ENCODE data around the gene MCC. TPM values are rescaled to one million over a fixed set of nuclear protein-coding genes. Genes with fewer than 3 reads are reported as not detected.

The MCC gene
- total RNA-seq, 1 donor from 2014 or later = 2.5 TPM

- H3K4me3 Mint-ChIP-seq = no peak overlapping the region
- Histone ChIP-seq H3K27ac (no peak overlapping the region), H3K4me1 (no peaks in the 10 kb centered on the region), H3K36me3 (no peaks in the 10 kb centered on the region), H3K4me3 (no peak overlapping the region), H3K27me3 (no peaks in the 10 kb centered on the region), H3K4me2 (no peak overlapping the region), H2AFZ (replicated peaks) (no peak overlapping the region), H3K9ac (no peak overlapping the region), H3K79me2 (ENCODE audit: low read depth) (no peaks in the 10 kb centered on the region), H3F3A (ENCODE audit: low read depth) (no peaks in the 10 kb centered on the region), H4K20me1 (ENCODE audit: low read depth) (no peaks in the 10 kb centered on the region), H3K9me3 (ENCODE audit: low read depth) (no peaks in the 10 kb centered on the region)
- TF ChIP-seq EZH2 (IDR thresholded peaks at IDR 0.05) (no peak), CTCF (IDR thresholded peaks at IDR 0.05) (no peak), EZH2phosphoT487 (IDR thresholded peaks at IDR 0.05) (no peak)
- H3K4me1 Mint-ChIP-seq = peaks cover 21% of the 10 kb centered on the region
- DNase-seq (ENCODE audit: low spot score) = no peak
- peaks cover 7% of the 10 kb centered on the region for H3K27me3 Mint-ChIP-seq (ENCODE audit: insufficient read depth, low read depth)
- H3K9me3 Mint-ChIP-seq = no peaks in the 10 kb centered on the region
- no peak overlapping the region for H3K27ac Mint-ChIP-seq
- H3K36me3 Mint-ChIP-seq = no peaks in the 10 kb centered on the region
Observed at GRCh38 chr5:113236536-113237288, 251.5 kb downstream of the MCC start.

DNA sequence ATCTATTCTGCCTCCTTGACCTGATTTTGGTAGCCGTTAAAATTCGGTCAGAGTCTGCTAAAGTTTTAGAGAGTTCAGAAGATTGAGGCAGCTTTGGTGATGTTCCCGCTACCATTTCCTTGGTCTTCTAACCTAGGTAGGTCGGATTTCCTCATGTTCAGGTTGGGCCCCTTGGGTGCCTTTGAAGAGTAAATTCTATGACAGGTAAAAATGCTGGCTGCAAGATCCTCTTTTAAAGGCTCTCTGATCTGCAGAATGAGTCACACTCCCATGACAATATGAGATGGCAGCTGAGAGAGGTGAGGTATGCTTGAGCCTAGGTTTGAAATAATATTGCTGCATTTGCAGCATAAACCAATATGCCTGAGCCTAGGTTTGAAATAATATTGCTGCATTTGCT is 252.4 kb downstream of the MCC start:
- H2AFZ ChIP-seq (replicated peaks) = no peak overlapping the region
- TF ChIP-seq CTCF (IDR thresholded peaks at IDR 0.05) = no peak
- no peak for TF ChIP-seq EZH2 (IDR thresholded peaks at IDR 0.05)
- TF ChIP-seq EZH2phosphoT487 (IDR thresholded peaks at IDR 0.05) = no peak
- H3K27ac ChIP-seq = no peak overlapping the region
- no peaks in the 10 kb centered on the region for H3K9me3 ChIP-seq (ENCODE audit: low read depth)
- Mint-ChIP-seq H3K4me1 (peaks cover 21% of the 10 kb centered on the region), H3K27me3 (ENCODE audit: insufficient read depth, low read depth) (peaks cover 7% of the 10 kb centered on the region), H3K4me3 (no peak overlapping the region), H3K36me3 (no peaks in the 10 kb centered on the region), H3K27ac (no peak overlapping the region), H3K9me3 (no peaks in the 10 kb centered on the region)
- no peak overlapping the region for H3K4me3 ChIP-seq
- H3K36me3 ChIP-seq = no peaks in the 10 kb centered on the region
- no peaks in the 10 kb centered on the region for H3K79me2 ChIP-seq (ENCODE audit: low read depth)
- peaks cover 2% of the 10 kb centered on the region for H3K4me1 ChIP-seq
- no peaks in the 10 kb centered on the region for H3F3A ChIP-seq (ENCODE audit: low read depth)
- no peak overlapping the region for H3K9ac ChIP-seq
- no peaks in the 10 kb centered on the region for H4K20me1 ChIP-seq (ENCODE audit: low read depth)
- DNase-seq (ENCODE audit: low spot score) = no peak
- no peak overlapping the region for H3K4me2 ChIP-seq
- H3K27me3 ChIP-seq = no peaks in the 10 kb centered on the region

DNA sequence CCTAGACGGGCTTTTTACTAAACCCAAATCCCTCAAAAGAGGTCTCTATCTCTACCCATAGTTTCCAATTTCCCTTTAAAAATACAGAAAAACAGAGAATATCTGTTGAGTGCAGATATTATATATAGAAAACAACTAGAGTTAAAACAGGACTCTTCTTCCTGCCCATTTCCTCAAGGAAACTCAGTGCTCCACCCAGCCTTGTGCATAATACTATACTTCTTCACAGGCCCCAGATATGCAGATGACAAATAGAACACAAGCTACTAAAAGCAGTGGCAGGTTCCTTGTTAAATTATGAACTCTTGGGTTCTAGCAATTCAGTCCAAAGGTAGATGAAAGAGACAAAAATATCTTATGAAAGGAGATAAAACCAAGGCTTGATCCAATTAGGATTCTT is 253.7 kb downstream of the MCC start:
- H3K36me3 ChIP-seq = no peaks in the 10 kb centered on the region
- no peak overlapping the region for H3K4me3 ChIP-seq
- no peak for DNase-seq (ENCODE audit: low spot score)
- TF ChIP-seq CTCF (IDR thresholded peaks at IDR 0.05) (no peak), EZH2 (IDR thresholded peaks at IDR 0.05) (no peak), EZH2phosphoT487 (IDR thresholded peaks at IDR 0.05) (no peak)
- H3K9me3 ChIP-seq (ENCODE audit: low read depth) = no peaks in the 10 kb centered on the region
- no peak overlapping the region for H3K4me3 Mint-ChIP-seq
- no peak overlapping the region for H3K27ac Mint-ChIP-seq
- peaks cover 21% of the 10 kb centered on the region for H3K4me1 Mint-ChIP-seq
- H3K36me3 Mint-ChIP-seq = no peaks in the 10 kb centered on the region
- H3K4me2 ChIP-seq = no peak overlapping the region
- no peak overlapping the region for H3K27ac ChIP-seq
- peaks cover 6% of the 10 kb centered on the region for H3K4me1 ChIP-seq
- H4K20me1 ChIP-seq (ENCODE audit: low read depth) = no peaks in the 10 kb centered on the region
- no peaks in the 10 kb centered on the region for H3K9me3 Mint-ChIP-seq
- no peak overlapping the region for H2AFZ ChIP-seq (replicated peaks)
- no peaks in the 10 kb centered on the region for H3F3A ChIP-seq (ENCODE audit: low read depth)
- H3K9ac ChIP-seq = no peak overlapping the region
- no peaks in the 10 kb centered on the region for H3K79me2 ChIP-seq (ENCODE audit: low read depth)
- H3K27me3 ChIP-seq = no peaks in the 10 kb centered on the region
- peaks cover 3% of the 10 kb centered on the region for H3K27me3 Mint-ChIP-seq (ENCODE audit: insufficient read depth, low read depth)
